ENCODE measurements around the gene PPP4R4. TPM values are rescaled to one million over a fixed set of nuclear protein-coding genes. Genes with fewer than 3 reads are reported as not detected.

Gene PPP4R4
- total RNA-seq, 1 experiment from 2014 or later = 3.9 TPM

- H3K36me3 Mint-ChIP-seq (ENCODE audit: insufficient read depth in 1 of 3, low read depth in 3 of 3) = no peaks in the 10 kb centered on the region
- H2AFZ ChIP-seq (ENCODE audit: low read length) = no peak overlapping the region
- H3K27ac Mint-ChIP-seq = no peak overlapping the region
- H3K18ac ChIP-seq (ENCODE audit: insufficient read length, low read depth, low read length) = no peak overlapping the region
- no peak overlapping the region for H3K9ac ChIP-seq (ENCODE audit: extremely low read depth, insufficient read length, low read length)
- H3K4me2 ChIP-seq (ENCODE audit: insufficient read depth, insufficient read length, low read length) = no peak overlapping the region
- no peak for TF ChIP-seq CTCF (conservative IDR thresholded peaks at IDR 0.05)
- H3K9me3 ChIP-seq (ENCODE audit: control insufficient read depth, low read depth, low read length) = no peaks in the 10 kb centered on the region
- no CpG with 5 or more reads among the region's 4 CpGs for WGBS (ENCODE audit: extremely low coverage, insufficient read length, low lambda C conversion rate)
- no peaks in the 10 kb centered on the region for H3K4me1 ChIP-seq (ENCODE audit: insufficient read depth, low read length)
- H3K27me3 Mint-ChIP-seq (ENCODE audit: low read depth) = peaks cover 2% of the 10 kb centered on the region; the same call in 1 of the 2 replicates
- H3K56ac ChIP-seq (ENCODE audit: insufficient read length, low read depth, low read length) = no peak overlapping the region
- H3T11ph ChIP-seq (ENCODE audit: low read length) = no peak overlapping the region
- no peaks in the 10 kb centered on the region for H3K79me2 ChIP-seq (ENCODE audit: insufficient read depth, low read length)
- H2BK120ac ChIP-seq (ENCODE audit: low read depth, low read length, poor library complexity, severe bottlenecking) = no peak overlapping the region
- H2BK20ac ChIP-seq (ENCODE audit: low read depth, low read length, poor library complexity, severe bottlenecking) = no peak overlapping the region
- no peak overlapping the region for H3K4me3 Mint-ChIP-seq
- no peak overlapping the region for H2BK15ac ChIP-seq (ENCODE audit: low read depth, low read length)
- H2BK12ac ChIP-seq (ENCODE audit: insufficient read length, low read depth, low read length) = no peak overlapping the region
- H3K27ac ChIP-seq (ENCODE audit: insufficient read length, low read depth, low read length) = no peak overlapping the region
- no peak for DNase-seq
- H3K27me3 ChIP-seq (ENCODE audit: insufficient read depth, low read length) = no peaks in the 10 kb centered on the region
- H2AK5ac ChIP-seq (ENCODE audit: insufficient read length, low read length) = no peak overlapping the region
- no peak overlapping the region for H3K23ac ChIP-seq (ENCODE audit: insufficient read length, low read depth, low read length)
- H4K8ac ChIP-seq (replicated peaks; ENCODE audit: insufficient read length, low read depth, low read length) = no peak overlapping the region
- no peak overlapping the region for H4K91ac ChIP-seq (ENCODE audit: insufficient read length, low read depth, low read length)
- H3K23me2 ChIP-seq (ENCODE audit: insufficient read length, low read depth, low read length, poor library complexity, severe bottlenecking) = no peaks in the 10 kb centered on the region
- no peak overlapping the region for H3K14ac ChIP-seq (ENCODE audit: insufficient read depth, low read length)
- no peaks in the 10 kb centered on the region for H4K20me1 ChIP-seq (ENCODE audit: control insufficient read depth, insufficient read depth, insufficient read length)
- no peak overlapping the region for H3K4ac ChIP-seq (ENCODE audit: low read depth, low read length)
- no peak overlapping the region for H4K5ac ChIP-seq (ENCODE audit: insufficient read length, low read depth, low read length)
- no peak overlapping the region for H2BK5ac ChIP-seq (ENCODE audit: insufficient read length, low read length)
- peaks cover 5 to 6% of the 10 kb centered on the region in 2 experiments; a peak in 2 of 4 replicates for H3K4me1 Mint-ChIP-seq
- no peaks in the 10 kb centered on the region for H3K9me3 Mint-ChIP-seq
- H3K79me1 ChIP-seq (ENCODE audit: insufficient read depth, low read depth, low read length, poor library complexity, severe bottlenecking) = no peaks in the 10 kb centered on the region
Measured at GRCh38 chr14:94317259-94317658, 143.1 kb downstream of the PPP4R4 start.
